ENCODE data around the gene ST3GAL3. TPM values are rescaled to one million over a fixed set of nuclear protein-coding genes. Genes with fewer than 3 reads are reported as not detected.

ST3GAL3 gene
- total and polyA plus RNA-seq, 10 of the 15 experiments (the other 5 are each of a cell fraction or from before 2014, with no cell fraction given): 1.2 to 19.3 (median 11.0) TPM

DNA sequence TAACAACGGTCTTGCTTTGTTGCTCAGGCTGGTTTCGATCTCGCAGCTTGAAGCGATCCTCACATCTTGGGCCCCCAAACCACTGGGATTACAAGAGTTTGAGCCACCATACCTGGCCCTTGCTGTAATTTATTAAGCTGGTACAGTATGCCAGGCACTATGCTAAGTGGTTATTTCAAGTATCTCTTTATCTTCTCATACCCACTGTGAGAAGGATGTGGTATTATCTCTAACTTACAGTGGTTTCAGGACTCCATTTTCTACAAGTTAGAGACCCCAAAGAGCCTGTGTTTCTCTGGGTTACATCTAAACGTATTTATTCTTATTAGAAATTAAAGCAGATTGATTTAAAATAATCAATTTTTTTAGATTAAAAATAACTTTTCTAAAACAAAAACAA, 8.1 kb upstream of the ST3GAL3 start:
- ChIA-PET RAD21 (ENCODE audit: unreplicated experiment) (interaction anchor here (0.8 kb wide), 1 partner anchor 45 kb away, joined by 3 read pairs; no protein-coding TSS in a partner anchor), CTCF (interaction anchor here (1.1 kb wide), 1 partner anchor 45 kb away, joined by 3 read pairs; no protein-coding TSS in a partner anchor), SMC1A (ENCODE audit: uncharacterized antibody, unreplicated experiment) (interaction anchor here (0.7 kb wide), 1 partner anchor 56 kb away, joined by 3 read pairs; no protein-coding TSS in a partner anchor), POLR2A (interaction anchor here (0.6 to 1.5 kb wide), 3 partner anchors 46 to 88 kb away, joined by 3 to 6 read pairs (median 4); no protein-coding TSS in a partner anchor)
- DNase-seq (ENCODE audit: low read depth, low spot score): no peak
- H3K9me3 ChIP-seq (replicated peaks; ENCODE audit: control insufficient read depth, insufficient read depth, low read length): no peaks in the 10 kb centered on the region
- H3K36me3 ChIP-seq (ENCODE audit: control insufficient read depth in 2 of 2, insufficient read depth in 2 of 2, low read length in 1 of 2): peaks cover 23 to 54% of the 10 kb centered on the region in 2 experiments
- no peak overlapping the region for H3K4me3 ChIP-seq
- no peaks in the 10 kb centered on the region for H4K20me1 ChIP-seq (ENCODE audit: control insufficient read depth, insufficient read depth)
- H2AFZ ChIP-seq (ENCODE audit: control insufficient read depth, low read depth, low read length): no peak overlapping the region
- H3K4me1 ChIP-seq (ENCODE audit: control insufficient read depth, insufficient read depth, low read length): no peaks in the 10 kb centered on the region
- no TSS peak for BruUV-seq (replicated peaks)
- no peaks in the 10 kb centered on the region for H3K79me2 ChIP-seq (ENCODE audit: control insufficient read depth, insufficient read depth, low read length)
- no peak overlapping the region for H3K9ac ChIP-seq (ENCODE audit: control insufficient read depth, insufficient read depth, low read length)
- no peak for TF ChIP-seq ETV6 (conservative IDR thresholded peaks at IDR 0.05 in 1 of 2, IDR thresholded peaks at IDR 0.05 in 1 of 2; ENCODE audit: borderline replicate concordance in 1 of 2, low read depth in 1 of 2)
- no peak for TF ChIP-seq CHD2 (IDR thresholded peaks at IDR 0.05; ENCODE audit: borderline replicate concordance, low read depth, low read length)
- TF ChIP-seq MYB (IDR thresholded peaks at IDR 0.05; ENCODE audit: borderline replicate concordance, low read depth, low read length): no peak
- TF ChIP-seq, protein P1, sequence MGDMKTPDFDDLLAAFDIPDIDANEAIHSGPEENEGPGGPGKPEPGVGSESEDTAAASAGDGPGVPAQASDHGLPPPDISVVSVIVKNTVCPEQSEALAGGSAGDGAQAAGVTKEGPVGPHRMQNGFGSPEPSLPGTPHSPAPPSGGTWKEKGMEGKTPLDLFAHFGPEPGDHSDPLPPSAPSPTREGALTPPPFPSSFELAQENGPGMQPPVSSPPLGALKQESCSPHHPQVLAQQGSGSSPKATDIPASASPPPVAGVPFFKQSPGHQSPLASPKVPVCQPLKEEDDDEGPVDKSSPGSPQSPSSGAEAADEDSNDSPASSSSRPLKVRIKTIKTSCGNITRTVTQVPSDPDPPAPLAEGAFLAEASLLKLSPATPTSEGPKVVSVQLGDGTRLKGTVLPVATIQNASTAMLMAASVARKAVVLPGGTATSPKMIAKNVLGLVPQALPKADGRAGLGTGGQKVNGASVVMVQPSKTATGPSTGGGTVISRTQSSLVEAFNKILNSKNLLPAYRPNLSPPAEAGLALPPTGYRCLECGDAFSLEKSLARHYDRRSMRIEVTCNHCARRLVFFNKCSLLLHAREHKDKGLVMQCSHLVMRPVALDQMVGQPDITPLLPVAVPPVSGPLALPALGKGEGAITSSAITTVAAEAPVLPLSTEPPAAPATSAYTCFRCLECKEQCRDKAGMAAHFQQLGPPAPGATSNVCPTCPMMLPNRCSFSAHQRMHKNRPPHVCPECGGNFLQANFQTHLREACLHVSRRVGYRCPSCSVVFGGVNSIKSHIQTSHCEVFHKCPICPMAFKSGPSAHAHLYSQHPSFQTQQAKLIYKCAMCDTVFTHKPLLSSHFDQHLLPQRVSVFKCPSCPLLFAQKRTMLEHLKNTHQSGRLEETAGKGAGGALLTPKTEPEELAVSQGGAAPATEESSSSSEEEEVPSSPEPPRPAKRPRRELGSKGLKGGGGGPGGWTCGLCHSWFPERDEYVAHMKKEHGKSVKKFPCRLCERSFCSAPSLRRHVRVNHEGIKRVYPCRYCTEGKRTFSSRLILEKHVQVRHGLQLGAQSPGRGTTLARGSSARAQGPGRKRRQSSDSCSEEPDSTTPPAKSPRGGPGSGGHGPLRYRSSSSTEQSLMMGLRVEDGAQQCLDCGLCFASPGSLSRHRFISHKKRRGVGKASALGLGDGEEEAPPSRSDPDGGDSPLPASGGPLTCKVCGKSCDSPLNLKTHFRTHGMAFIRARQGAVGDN (IDR thresholded peaks at IDR 0.05): no peak
- no peak for TF ChIP-seq RBBP5 (conservative IDR thresholded peaks at IDR 0.05)
- TF ChIP-seq IRF4 (IDR thresholded peaks at IDR 0.05; ENCODE audit: low read depth, low read length): no peak
- TF ChIP-seq GATAD2B (conservative IDR thresholded peaks at IDR 0.05; ENCODE audit: low read depth): no peak
- TF ChIP-seq, protein P2, sequence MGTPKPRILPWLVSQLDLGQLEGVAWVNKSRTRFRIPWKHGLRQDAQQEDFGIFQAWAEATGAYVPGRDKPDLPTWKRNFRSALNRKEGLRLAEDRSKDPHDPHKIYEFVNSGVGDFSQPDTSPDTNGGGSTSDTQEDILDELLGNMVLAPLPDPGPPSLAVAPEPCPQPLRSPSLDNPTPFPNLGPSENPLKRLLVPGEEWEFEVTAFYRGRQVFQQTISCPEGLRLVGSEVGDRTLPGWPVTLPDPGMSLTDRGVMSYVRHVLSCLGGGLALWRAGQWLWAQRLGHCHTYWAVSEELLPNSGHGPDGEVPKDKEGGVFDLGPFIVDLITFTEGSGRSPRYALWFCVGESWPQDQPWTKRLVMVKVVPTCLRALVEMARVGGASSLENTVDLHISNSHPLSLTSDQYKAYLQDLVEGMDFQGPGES (IDR thresholded peaks at IDR 0.05): no peak
- TF ChIP-seq, protein P3, sequence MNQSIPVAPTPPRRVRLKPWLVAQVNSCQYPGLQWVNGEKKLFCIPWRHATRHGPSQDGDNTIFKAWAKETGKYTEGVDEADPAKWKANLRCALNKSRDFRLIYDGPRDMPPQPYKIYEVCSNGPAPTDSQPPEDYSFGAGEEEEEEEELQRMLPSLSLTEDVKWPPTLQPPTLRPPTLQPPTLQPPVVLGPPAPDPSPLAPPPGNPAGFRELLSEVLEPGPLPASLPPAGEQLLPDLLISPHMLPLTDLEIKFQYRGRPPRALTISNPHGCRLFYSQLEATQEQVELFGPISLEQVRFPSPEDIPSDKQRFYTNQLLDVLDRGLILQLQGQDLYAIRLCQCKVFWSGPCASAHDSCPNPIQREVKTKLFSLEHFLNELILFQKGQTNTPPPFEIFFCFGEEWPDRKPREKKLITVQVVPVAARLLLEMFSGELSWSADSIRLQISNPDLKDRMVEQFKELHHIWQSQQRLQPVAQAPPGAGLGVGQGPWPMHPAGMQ (IDR thresholded peaks at IDR 0.05; ENCODE audit: borderline replicate concordance): no peak
- no peak for TF ChIP-seq SREBF1 (IDR thresholded peaks at IDR 0.05; ENCODE audit: low read length)
- WGBS (ENCODE audit: insufficient coverage, insufficient replicate concordance, low lambda C conversion rate, missing lambda C conversion rate): 73% methylated on average over 5 of the region's 5 CpGs
- no peak for ATAC-seq
- intact Hi-C loops (cut with micrococcal nuclease; ENCODE audit: unreplicated experiment): no loop called here
- no peaks in the 10 kb centered on the region for H3K27me3 ChIP-seq (replicated peaks in 1 of 2; ENCODE audit: control insufficient read depth in 2 of 2, insufficient read depth in 2 of 2, low read length in 1 of 2)
- in situ Hi-C loops (cut with MboI): no loop called here
- no peak overlapping the region for H3K27ac ChIP-seq (ENCODE audit: control insufficient read depth, insufficient read depth)
- H3K4me2 ChIP-seq (ENCODE audit: control insufficient read depth, insufficient read depth): no peak overlapping the region
- no peak for FAIRE-seq

Measured in GM12878 (cell line).